ENCODE data around the gene AP4S1.
A peak's percentile ranks its signal among the peaks of the same experiment; 100 is the strongest.

AP4S1 gene

DNA sequence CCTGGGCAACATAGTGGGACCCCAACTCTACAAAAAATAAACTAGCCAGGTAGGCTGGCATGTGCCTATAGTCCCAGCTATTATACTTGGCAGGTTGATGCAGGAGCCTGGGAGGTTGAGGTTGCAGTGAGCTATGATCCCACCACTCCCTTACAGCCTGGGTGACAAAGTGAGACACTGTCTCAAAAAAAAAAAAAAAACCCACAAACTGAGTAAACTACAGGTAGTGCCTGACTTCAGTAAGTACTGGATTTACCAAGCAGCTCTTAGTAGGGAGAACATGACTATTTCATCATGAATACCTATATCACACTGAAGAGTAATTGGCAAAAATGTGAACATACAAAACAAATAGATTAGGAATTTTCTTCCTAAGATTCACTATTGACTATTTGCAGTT lies 32.4 kb upstream of the AP4S1 start:
- Histone ChIP-seq H3K27ac (ENCODE audit: low read depth, low read length) (no peak overlapping the region), H3K9me3 (ENCODE audit: insufficient read depth, low read length) (no peaks in the 10 kb centered on the region), H2AFZ (ENCODE audit: low read depth, low read length, severe bottlenecking) (no peak overlapping the region), H3K9me2 (replicated peaks; ENCODE audit: insufficient read depth, low read length) (no peaks in the 10 kb centered on the region), H3K36me3 (ENCODE audit: low read length) (no peaks in the 10 kb centered on the region; the same call in 1 of the 2 replicates), H3K4me2 (ENCODE audit: low read depth, low read length, poor library complexity, severe bottlenecking) (no peak overlapping the region), H3K9ac (ENCODE audit: low read length) (no peak overlapping the region), H3F3A (ENCODE audit: insufficient read depth) (0 out of 2 replicates have a peak, but pooled peaks cover 8% of the 10 kb centered on the region), H4K20me1 (ENCODE audit: low read depth, low read length) (no peaks in the 10 kb centered on the region), H3K27me3 (ENCODE audit: low read length) (no peaks in the 10 kb centered on the region), H3K79me2 (ENCODE audit: insufficient read depth, low read length) (peaks cover 99% of the 10 kb centered on the region), H3K4me3 (ENCODE audit: insufficient read depth, low read length, poor library complexity, severe bottlenecking) (no peak overlapping the region)
- TF ChIP-seq EZH2phosphoT487 (conservative IDR thresholded peaks at IDR 0.05; ENCODE audit: low read length), result no peak
- TF ChIP-seq CTCF (IDR thresholded peaks at IDR 0.05; ENCODE audit: insufficient read depth, low read length, poor library complexity, severe bottlenecking), result no peak

- Histone ChIP-seq H3F3A (ENCODE audit: insufficient read depth) (0 out of 2 replicates have a peak, but pooled peaks cover 8% of the 10 kb centered on the region), H3K4me2 (ENCODE audit: low read depth, low read length, poor library complexity, severe bottlenecking) (peak overlapping the region; percentile 22), H3K79me2 (ENCODE audit: insufficient read depth, low read length) (peaks cover 99% of the 10 kb centered on the region), H3K9me3 (ENCODE audit: insufficient read depth, low read length) (no peaks in the 10 kb centered on the region), H4K20me1 (ENCODE audit: low read depth, low read length) (no peaks in the 10 kb centered on the region), H2AFZ (ENCODE audit: low read depth, low read length, severe bottlenecking) (no peak overlapping the region), H3K9me2 (replicated peaks; ENCODE audit: insufficient read depth, low read length) (no peaks in the 10 kb centered on the region), H3K27me3 (ENCODE audit: low read length) (no peaks in the 10 kb centered on the region), H3K36me3 (ENCODE audit: low read length) (no peaks in the 10 kb centered on the region; the same call in 1 of the 2 replicates), H3K9ac (ENCODE audit: low read length) (no peak overlapping the region), H3K27ac (ENCODE audit: low read depth, low read length) (no peak overlapping the region; the same call in 1 of the 2 replicates), H3K4me3 (ENCODE audit: insufficient read depth, low read length, poor library complexity, severe bottlenecking) (no peak overlapping the region)
- TF ChIP-seq EZH2phosphoT487 (conservative IDR thresholded peaks at IDR 0.05; ENCODE audit: low read length) (no peak), CTCF (IDR thresholded peaks at IDR 0.05; ENCODE audit: insufficient read depth, low read length, poor library complexity, severe bottlenecking) (no peak)
Observed at GRCh38 chr14:30994681-30995620, 30.5 kb upstream of the AP4S1 start.

DNA sequence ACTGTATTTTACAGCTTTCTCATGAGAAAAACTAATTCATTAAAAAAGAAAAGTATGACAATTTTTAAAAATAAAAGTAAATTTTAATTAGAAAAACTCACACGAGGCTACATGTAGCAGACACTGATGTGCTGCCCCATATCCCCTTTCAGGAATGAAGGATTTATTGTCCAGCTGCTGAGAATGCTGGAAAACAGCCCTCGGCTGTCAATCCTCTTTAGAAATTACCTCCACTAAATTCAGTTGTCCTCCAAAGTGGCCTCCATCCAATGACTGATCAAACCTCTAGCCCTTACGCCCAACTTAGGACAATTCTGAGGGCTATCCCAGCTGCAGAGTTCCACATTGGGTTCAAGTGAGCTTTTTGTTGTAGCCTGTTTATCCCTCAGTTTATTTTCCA lies 29.8 kb upstream of the AP4S1 start:
- no peaks in the 10 kb centered on the region for H3K27me3 ChIP-seq (ENCODE audit: low read length)
- H3K4me2 ChIP-seq (ENCODE audit: low read depth, low read length, poor library complexity, severe bottlenecking), result peak overlapping the region; percentile 8
- peaks cover 98% of the 10 kb centered on the region for H3K79me2 ChIP-seq (ENCODE audit: insufficient read depth, low read length)
- no peak overlapping the region; the same call in 1 of the 2 replicates for H3K27ac ChIP-seq (ENCODE audit: low read depth, low read length)
- H3K4me3 ChIP-seq (ENCODE audit: insufficient read depth, low read length, poor library complexity, severe bottlenecking), result no peak overlapping the region
- H2AFZ ChIP-seq (ENCODE audit: low read depth, low read length, severe bottlenecking), result no peak overlapping the region
- H3K36me3 ChIP-seq (ENCODE audit: low read length), result no peaks in the 10 kb centered on the region; the same call in 1 of the 2 replicates
- H3K9me3 ChIP-seq (ENCODE audit: insufficient read depth, low read length), result no peaks in the 10 kb centered on the region
- 0 out of 2 replicates have a peak, but pooled peaks cover 8% of the 10 kb centered on the region for H3F3A ChIP-seq (ENCODE audit: insufficient read depth)
- no peak overlapping the region for H3K9ac ChIP-seq (ENCODE audit: low read length)
- TF ChIP-seq CTCF (IDR thresholded peaks at IDR 0.05; ENCODE audit: insufficient read depth, low read length, poor library complexity, severe bottlenecking), result no peak
- TF ChIP-seq EZH2phosphoT487 (conservative IDR thresholded peaks at IDR 0.05; ENCODE audit: low read length), result no peak
- H4K20me1 ChIP-seq (ENCODE audit: low read depth, low read length), result no peaks in the 10 kb centered on the region; the same call in 1 of the 2 replicates
- no peaks in the 10 kb centered on the region for H3K9me2 ChIP-seq (replicated peaks; ENCODE audit: insufficient read depth, low read length)

All from SU-DHL-6 (cell line).